ENCODE results near the gene JOSD2. TPM values are rescaled to one million over a fixed set of nuclear protein-coding genes. Genes with fewer than 3 reads are reported as not detected.

JOSD2 gene
- polyA plus RNA-seq, 2 donors = 39.4 to 54.5 TPM

DNA sequence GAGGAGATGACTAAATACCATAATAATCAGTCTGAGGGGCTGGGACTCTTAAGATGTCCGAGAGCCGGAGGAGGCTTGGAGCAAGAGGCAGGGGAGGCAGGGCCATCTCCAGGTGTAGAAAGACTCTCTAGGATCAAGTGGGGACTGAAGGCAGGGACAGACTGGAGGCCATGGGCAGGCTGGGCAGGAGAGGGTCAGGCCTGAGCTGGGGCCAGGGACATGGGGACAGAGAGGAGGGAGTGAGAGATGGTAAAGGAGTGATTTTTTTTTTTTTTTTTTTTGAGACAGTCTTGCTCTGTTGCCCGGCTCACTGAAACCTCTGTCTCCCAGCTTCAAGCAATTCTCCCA, 2.2 kb downstream of the JOSD2 start:
- H3K36me3 ChIP-seq (ENCODE audit: control insufficient read depth in 2 of 2, insufficient read depth in 2 of 2, low read length in 1 of 2) = peaks cover 0 to 5% of the 10 kb centered on the region in 2 donors
- H3K27me3 ChIP-seq (ENCODE audit: control insufficient read depth in 1 of 2, insufficient read depth in 2 of 2, low read length in 2 of 2) = no peaks in the 10 kb centered on the region

DNA sequence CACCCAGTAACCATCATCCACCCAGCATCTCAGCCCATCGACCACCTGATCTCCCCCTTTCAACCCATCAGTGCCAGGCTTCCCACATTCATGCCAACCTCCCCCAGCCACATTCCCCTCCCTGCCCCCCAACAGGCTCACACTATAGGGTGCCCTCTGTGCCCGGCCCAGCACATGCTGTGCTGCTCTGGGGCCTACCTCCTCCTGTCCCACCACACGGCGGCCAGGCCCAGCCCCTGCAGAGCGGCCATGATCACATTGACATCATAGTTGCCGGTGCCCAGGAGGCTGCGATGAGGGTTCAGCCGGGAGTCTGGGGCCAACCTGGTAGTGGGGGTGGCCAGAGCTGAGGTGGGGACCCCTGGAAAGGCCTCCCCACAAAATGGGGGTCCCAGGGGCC, 3.6 kb downstream of the JOSD2 start:
- H3K27ac ChIP-seq (ENCODE audit: low read depth in 2 of 2, low read length in 1 of 2) = no peak overlapping the region
- WGBS, 2 donors = 92 to 95% methylated on average over 8 of the region's 8 CpGs

More for the DNA sequence above, 2.2 kb downstream of the JOSD2 start:
- no peaks in the 10 kb centered on the region for H3K9me3 ChIP-seq (ENCODE audit: control insufficient read depth in 2 of 2, insufficient read depth in 1 of 2, low read depth in 1 of 2, low read length in 1 of 2)
- no peak overlapping the region for H3K4me3 ChIP-seq (ENCODE audit: low read depth in 1 of 2, low read length in 2 of 2)
- no peak overlapping the region for H3K27ac ChIP-seq (ENCODE audit: low read depth in 2 of 2, low read length in 1 of 2)
- WGBS, 2 donors = 90 to 93% methylated on average over 2 to 3 of the region's 3 CpGs
- peaks cover 3 to 5% of the 10 kb centered on the region in 2 donors for H3K4me1 ChIP-seq (ENCODE audit: control insufficient read depth in 2 of 2, insufficient read depth in 2 of 2, low read length in 1 of 2)

DNA sequence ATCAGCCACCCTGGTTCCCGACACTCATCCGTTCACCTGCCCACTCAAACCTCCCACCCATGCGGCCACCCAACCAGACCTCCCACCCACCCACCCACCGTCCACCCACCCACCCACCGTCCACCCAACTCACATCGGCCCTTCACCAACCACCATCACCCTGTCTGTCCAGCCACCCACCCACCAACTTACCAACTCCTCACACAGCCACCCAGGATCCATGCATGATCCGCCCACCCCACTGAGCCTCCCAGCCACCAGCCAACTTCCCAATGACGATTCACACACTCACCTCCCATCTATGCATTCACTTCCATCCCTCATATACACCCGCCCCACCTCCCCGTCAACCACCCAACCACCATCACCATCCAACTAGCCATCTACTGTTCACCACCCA, 4.3 kb downstream of the JOSD2 start:
- 94 to 95% methylated on average over 5 to 10 of the region's 10 CpGs for WGBS, 2 donors
- H3K36me3 ChIP-seq (ENCODE audit: control insufficient read depth in 2 of 2, insufficient read depth in 2 of 2, low read length in 1 of 2) = peaks cover 0 to 5% of the 10 kb centered on the region in 2 donors
- no peak overlapping the region for H3K4me3 ChIP-seq (ENCODE audit: low read depth in 1 of 2, low read length in 2 of 2)
- H3K27ac ChIP-seq (ENCODE audit: low read depth in 2 of 2, low read length in 1 of 2) = no peak overlapping the region
- peaks cover 0 to 5% of the 10 kb centered on the region in 2 donors for H3K4me1 ChIP-seq (ENCODE audit: control insufficient read depth in 2 of 2, insufficient read depth in 2 of 2, low read length in 1 of 2)
- no peaks in the 10 kb centered on the region for H3K9me3 ChIP-seq (ENCODE audit: control insufficient read depth in 2 of 2, insufficient read depth in 1 of 2, low read depth in 1 of 2, low read length in 1 of 2)
- no peaks in the 10 kb centered on the region for H3K27me3 ChIP-seq (ENCODE audit: control insufficient read depth in 1 of 2, insufficient read depth in 2 of 2, low read length in 2 of 2)

More for the DNA sequence above, 3.6 kb downstream of the JOSD2 start:
- Histone ChIP-seq H3K9me3 (ENCODE audit: control insufficient read depth in 2 of 2, insufficient read depth in 1 of 2, low read depth in 1 of 2, low read length in 1 of 2) (no peaks in the 10 kb centered on the region), H3K4me1 (ENCODE audit: control insufficient read depth in 2 of 2, insufficient read depth in 2 of 2, low read length in 1 of 2) (peaks cover 3 to 5% of the 10 kb centered on the region in 2 donors), H3K4me3 (ENCODE audit: low read depth in 1 of 2, low read length in 2 of 2) (no peak overlapping the region), H3K27me3 (ENCODE audit: control insufficient read depth in 1 of 2, insufficient read depth in 2 of 2, low read length in 2 of 2) (no peaks in the 10 kb centered on the region), H3K36me3 (ENCODE audit: control insufficient read depth in 2 of 2, insufficient read depth in 2 of 2, low read length in 1 of 2) (peaks cover 0 to 5% of the 10 kb centered on the region in 2 donors)

DNA sequence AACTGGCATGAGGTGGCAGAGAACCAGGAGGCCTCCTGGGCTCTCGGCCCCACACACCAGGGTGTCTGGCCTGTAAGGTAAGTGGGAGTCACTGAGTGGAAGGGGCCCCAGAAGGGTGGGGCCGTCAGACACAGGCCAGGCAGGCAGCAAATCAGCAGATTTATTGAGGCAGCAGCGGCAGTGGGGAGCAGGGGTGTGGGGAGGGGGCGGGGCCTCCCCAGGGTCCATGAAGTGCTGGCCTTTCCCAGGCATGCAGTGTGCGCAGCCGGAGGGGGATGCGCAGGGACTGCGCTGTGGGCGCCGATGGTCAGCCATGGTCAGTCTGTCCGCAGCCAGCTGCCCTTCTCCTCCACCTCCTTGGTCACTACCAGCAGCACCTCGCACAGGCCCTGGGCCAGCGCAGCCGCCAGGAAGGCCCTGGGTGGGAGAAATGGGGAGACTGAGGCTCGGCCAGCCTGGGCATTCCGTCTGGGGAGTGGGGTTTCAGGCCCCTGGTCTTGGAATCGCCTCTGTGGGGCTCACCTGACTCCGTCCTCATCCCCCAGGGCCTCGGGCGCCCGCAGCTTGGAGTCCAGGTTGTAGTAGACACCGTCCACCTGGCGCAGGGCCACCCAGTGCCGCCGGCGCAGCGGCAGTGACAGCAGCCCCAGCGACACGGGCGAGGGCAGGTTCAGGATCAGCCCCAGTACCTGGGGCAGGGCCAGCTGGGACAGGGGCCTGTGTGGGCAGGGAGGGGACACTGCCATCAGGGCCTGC, 5.0 kb downstream of the JOSD2 start:
- Histone ChIP-seq H3K36me3 (ENCODE audit: control insufficient read depth in 2 of 2, insufficient read depth in 2 of 2, low read length in 1 of 2) (peaks cover 0 to 5% of the 10 kb centered on the region in 2 donors), H3K27ac (ENCODE audit: low read depth in 2 of 2, low read length in 1 of 2) (no peak overlapping the region), H3K4me1 (ENCODE audit: control insufficient read depth in 2 of 2, insufficient read depth in 2 of 2, low read length in 1 of 2) (peaks cover 0 to 5% of the 10 kb centered on the region in 2 donors), H3K27me3 (ENCODE audit: control insufficient read depth in 1 of 2, insufficient read depth in 2 of 2, low read length in 2 of 2) (no peaks in the 10 kb centered on the region), H3K9me3 (ENCODE audit: control insufficient read depth in 2 of 2, insufficient read depth in 1 of 2, low read depth in 1 of 2, low read length in 1 of 2) (no peaks in the 10 kb centered on the region), H3K4me3 (ENCODE audit: low read depth in 1 of 2, low read length in 2 of 2) (no peak overlapping the region)
- WGBS, 2 donors = 92% methylated on average over 30 of the region's 30 CpGs

DNA sequence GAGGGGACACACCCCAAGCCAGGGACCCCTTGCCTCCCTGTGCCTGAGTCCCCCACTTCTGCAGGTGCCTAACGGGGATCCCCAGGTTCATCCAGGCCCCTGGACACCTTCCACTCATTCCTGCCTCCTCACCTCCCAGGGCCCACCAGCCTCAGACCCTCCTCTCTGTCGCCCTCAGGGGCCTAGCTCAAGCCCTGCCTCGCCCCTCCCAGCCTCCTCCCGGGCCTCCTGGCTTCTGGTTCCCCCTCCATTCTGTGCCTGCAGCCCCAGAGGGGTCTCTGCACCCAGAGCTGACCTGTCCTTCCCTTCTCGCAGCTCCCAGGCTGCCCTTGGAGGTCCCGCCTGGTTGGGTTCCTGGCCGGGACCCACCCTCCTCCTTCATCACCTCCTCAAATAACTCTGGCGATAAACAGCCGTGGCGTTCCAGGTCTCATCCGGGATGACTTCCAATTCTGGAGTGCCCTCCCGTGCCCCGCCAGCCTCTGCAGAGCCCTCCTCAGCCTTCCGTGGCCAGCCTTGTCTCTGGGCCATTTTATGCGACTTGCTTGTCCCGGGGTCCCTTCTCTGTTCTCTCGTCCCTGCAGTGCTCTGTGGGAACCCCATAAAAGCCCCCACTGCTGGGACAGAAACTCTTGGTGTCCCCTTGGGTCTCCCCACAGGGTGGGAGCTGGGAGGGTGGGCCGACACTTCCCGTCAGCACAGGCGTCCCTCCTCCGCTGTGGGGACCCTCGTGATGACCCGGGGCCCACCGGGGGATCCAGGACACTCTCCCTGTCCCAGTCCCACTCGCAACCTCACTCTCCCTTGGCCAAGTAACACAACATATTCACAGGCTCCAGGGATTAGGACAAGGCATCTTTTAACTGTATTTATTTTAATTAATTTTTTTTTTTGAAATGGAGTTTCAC, 9.2 kb downstream of the JOSD2 start:
- 64 to 69% methylated on average over 25 of the region's 25 CpGs for WGBS, 2 donors
- Histone ChIP-seq H3K9me3 (ENCODE audit: control insufficient read depth in 2 of 2, insufficient read depth in 1 of 2, low read depth in 1 of 2, low read length in 1 of 2) (no peaks in the 10 kb centered on the region), H3K27ac (ENCODE audit: low read depth in 2 of 2, low read length in 1 of 2) (no peak overlapping the region), H3K36me3 (ENCODE audit: control insufficient read depth in 2 of 2, insufficient read depth in 2 of 2, low read length in 1 of 2) (peaks cover 0 to 5% of the 10 kb centered on the region in 2 donors), H3K4me3 (ENCODE audit: low read depth in 1 of 2, low read length in 2 of 2) (no peak overlapping the region), H3K27me3 (ENCODE audit: control insufficient read depth in 1 of 2, insufficient read depth in 2 of 2, low read length in 2 of 2) (no peaks in the 10 kb centered on the region), H3K4me1 (ENCODE audit: control insufficient read depth in 2 of 2, insufficient read depth in 2 of 2, low read length in 1 of 2) (no peaks in the 10 kb centered on the region)

DNA sequence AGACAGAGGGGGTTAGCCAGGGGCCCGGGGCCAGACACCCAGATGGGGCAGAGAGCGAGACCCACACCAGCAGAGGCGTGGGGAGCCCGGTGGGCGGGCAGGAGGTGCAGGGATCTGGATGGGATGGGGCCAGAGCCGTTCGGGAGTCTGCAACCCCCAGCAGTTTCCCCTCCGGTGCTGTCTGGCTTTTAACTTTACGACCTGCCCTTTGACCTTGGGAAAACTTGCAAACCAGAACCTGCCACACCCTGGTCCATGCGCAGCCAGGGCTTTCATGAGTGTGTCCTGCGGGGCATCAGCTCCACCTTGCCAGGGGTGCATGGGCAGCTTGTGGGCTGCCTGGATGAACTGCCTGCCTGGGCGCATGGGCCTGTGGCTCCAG, 9.8 kb downstream of the JOSD2 start:
- H3K9me3 ChIP-seq (ENCODE audit: control insufficient read depth in 2 of 2, insufficient read depth in 1 of 2, low read depth in 1 of 2, low read length in 1 of 2) = no peaks in the 10 kb centered on the region
- H3K4me3 ChIP-seq (ENCODE audit: low read depth in 1 of 2, low read length in 2 of 2) = no peak overlapping the region
- no peaks in the 10 kb centered on the region for H3K27me3 ChIP-seq (ENCODE audit: control insufficient read depth in 1 of 2, insufficient read depth in 2 of 2, low read length in 2 of 2)
- H3K4me1 ChIP-seq (ENCODE audit: control insufficient read depth in 2 of 2, insufficient read depth in 2 of 2, low read length in 1 of 2) = no peaks in the 10 kb centered on the region
- H3K27ac ChIP-seq (ENCODE audit: low read depth in 2 of 2, low read length in 1 of 2) = no peak overlapping the region
- peaks cover 0 to 2% of the 10 kb centered on the region in 2 donors for H3K36me3 ChIP-seq (ENCODE audit: control insufficient read depth in 2 of 2, insufficient read depth in 2 of 2, low read length in 1 of 2)
- WGBS, 2 donors = 68 to 78% methylated on average over 8 to 12 of the region's 12 CpGs

DNA sequence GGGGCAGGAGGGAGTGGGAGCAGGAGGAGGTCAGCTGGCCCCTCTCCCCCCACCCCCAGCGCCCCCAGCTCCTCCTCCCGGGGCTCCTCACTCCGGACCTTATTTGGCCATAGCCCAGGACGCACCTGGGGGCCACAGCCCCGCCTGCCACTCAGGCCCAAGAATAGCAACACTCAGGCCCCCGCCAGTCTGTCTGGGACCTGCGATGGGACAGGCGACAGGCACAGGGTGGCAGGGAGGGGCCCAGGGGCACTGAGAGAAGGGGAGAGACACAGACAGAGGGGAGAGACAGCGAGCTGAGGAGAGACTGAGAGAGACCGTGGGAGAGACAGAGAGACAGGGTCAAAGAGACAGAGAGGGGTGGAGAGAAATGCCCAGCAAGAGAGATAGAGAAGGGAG, 10.2 kb downstream of the JOSD2 start:
- Histone ChIP-seq H3K4me3 (ENCODE audit: low read depth in 1 of 2, low read length in 2 of 2) (no peak overlapping the region), H3K27me3 (ENCODE audit: control insufficient read depth in 1 of 2, insufficient read depth in 2 of 2, low read length in 2 of 2) (no peaks in the 10 kb centered on the region), H3K36me3 (ENCODE audit: control insufficient read depth in 2 of 2, insufficient read depth in 2 of 2, low read length in 1 of 2) (no peaks in the 10 kb centered on the region), H3K9me3 (ENCODE audit: control insufficient read depth in 2 of 2, insufficient read depth in 1 of 2, low read depth in 1 of 2, low read length in 1 of 2) (no peaks in the 10 kb centered on the region), H3K27ac (ENCODE audit: low read depth in 2 of 2, low read length in 1 of 2) (no peak overlapping the region), H3K4me1 (ENCODE audit: control insufficient read depth in 2 of 2, insufficient read depth in 2 of 2, low read length in 1 of 2) (no peaks in the 10 kb centered on the region)
- WGBS, 2 donors = 42 to 69% methylated on average over 10 of the region's 10 CpGs

DNA sequence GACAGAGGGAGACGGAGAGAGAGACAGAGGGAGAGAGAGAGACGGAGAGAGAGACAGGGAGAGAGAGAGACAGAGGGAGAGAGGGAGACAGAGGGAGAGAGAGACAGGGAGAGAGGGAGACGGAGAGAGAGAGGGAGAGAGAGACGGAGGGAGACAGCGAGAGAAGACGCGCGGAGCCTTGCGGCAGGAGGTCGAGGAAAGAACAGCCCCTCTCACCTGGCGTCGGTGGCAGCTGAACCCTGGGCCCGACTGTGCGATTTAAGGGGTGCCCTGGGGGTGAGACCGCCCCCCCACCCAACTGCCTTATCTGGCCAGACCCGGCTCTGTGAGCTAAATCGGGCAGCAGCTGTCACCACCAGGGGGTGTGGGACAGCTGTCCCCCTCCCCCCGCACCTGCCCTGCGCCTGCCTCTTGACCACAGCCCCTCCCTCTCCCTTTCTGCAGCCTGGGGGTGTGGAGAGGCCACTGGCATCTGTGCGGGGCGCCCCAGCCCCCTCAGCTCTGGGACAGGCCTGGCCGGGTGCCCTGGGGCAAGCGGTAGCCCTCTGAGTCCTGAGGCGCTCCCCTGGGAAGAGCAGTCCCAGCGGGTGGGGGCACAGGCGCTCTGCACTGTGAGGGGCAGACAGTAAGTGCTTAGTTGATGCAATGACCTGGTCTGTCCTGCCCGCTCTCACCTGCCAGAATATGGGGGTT, 10.8 kb downstream of the JOSD2 start:
- 58 to 59% methylated on average over 17 to 27 of the region's 27 CpGs for WGBS, 2 donors
- Histone ChIP-seq H3K4me3 (ENCODE audit: low read depth in 1 of 2, low read length in 2 of 2) (no peak overlapping the region), H3K27ac (ENCODE audit: low read depth in 2 of 2, low read length in 1 of 2) (no peak overlapping the region), H3K9me3 (ENCODE audit: control insufficient read depth in 2 of 2, insufficient read depth in 1 of 2, low read depth in 1 of 2, low read length in 1 of 2) (no peaks in the 10 kb centered on the region), H3K4me1 (ENCODE audit: control insufficient read depth in 2 of 2, insufficient read depth in 2 of 2, low read length in 1 of 2) (no peaks in the 10 kb centered on the region), H3K27me3 (ENCODE audit: control insufficient read depth in 1 of 2, insufficient read depth in 2 of 2, low read length in 2 of 2) (no peaks in the 10 kb centered on the region), H3K36me3 (ENCODE audit: control insufficient read depth in 2 of 2, insufficient read depth in 2 of 2, low read length in 1 of 2) (no peaks in the 10 kb centered on the region)

DNA sequence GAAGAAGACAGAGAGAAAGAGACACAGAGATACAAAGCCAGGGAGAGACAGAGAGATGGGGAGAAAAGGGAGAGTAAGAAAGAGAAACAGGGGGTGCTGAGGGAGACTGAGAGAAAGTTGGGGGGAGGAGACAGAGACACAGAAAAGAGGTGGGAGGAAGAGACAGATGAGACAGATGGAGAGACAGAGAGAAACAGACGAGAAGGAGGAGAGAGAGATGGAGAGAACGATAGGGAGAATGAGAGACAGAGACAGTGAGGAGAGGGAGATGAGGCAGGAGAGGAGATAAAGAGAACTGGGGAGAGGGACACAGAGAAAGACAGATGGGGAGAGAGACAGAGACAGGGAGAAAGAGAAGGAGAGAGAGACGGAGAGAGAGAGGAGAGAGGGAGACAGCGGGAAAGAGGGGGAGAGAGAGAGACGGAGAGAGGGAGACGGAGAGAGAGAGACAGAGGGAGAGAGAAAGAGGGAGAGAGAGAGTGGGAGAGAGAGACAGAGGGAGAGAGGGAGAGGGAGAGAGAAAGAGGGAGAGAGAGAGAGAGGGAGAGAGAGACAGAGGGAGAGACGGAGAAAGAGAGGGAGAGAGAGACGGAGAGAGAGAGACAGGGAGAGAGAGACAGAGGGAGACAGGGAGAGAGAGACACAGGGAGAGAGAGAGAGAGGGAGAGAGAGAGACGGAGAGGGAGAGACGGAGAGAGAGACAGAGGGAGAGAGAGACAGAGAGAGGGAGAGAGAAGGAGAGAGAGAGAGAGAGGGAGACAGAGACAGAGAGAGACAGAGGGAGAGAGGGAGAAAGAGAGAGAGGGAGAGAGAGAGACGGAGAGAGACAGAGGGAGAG, 12.6 kb downstream of the JOSD2 start:
- no peaks in the 10 kb centered on the region for H3K27me3 ChIP-seq (ENCODE audit: control insufficient read depth in 1 of 2, insufficient read depth in 2 of 2, low read length in 2 of 2)
- no peak overlapping the region for H3K27ac ChIP-seq (ENCODE audit: low read depth in 2 of 2, low read length in 1 of 2)
- no peaks in the 10 kb centered on the region for H3K4me1 ChIP-seq (ENCODE audit: control insufficient read depth in 2 of 2, insufficient read depth in 2 of 2, low read length in 1 of 2)
- 76 to 83% methylated on average over 11 of the region's 11 CpGs for WGBS, 2 donors
- H3K4me3 ChIP-seq (ENCODE audit: low read depth in 1 of 2, low read length in 2 of 2) = no peak overlapping the region
- H3K36me3 ChIP-seq (ENCODE audit: control insufficient read depth in 2 of 2, insufficient read depth in 2 of 2, low read length in 1 of 2) = no peaks in the 10 kb centered on the region
- H3K9me3 ChIP-seq (ENCODE audit: control insufficient read depth in 2 of 2, insufficient read depth in 1 of 2, low read depth in 1 of 2, low read length in 1 of 2) = no peaks in the 10 kb centered on the region
